HT1080 (cell line): Measurements from ENCODE around the gene TMEM154. TPM values are rescaled to one million over a fixed set of nuclear protein-coding genes. Genes with fewer than 3 reads are reported as not detected.
A peak's percentile ranks its signal among the peaks of the same experiment; 100 is the strongest.
"Not testable (repeated sequence)": the region's sequence is repeated elsewhere in the genome, so short reads cannot be mapped to it uniquely, and the experiment has no call there.

Source experiments
- DNase-seq: peaks from one replicate; pipeline ENCODE4 v3.0.0-alpha.2; 2015; ENCODE audit warnings: low read depth
- total RNA-seq: library from RNA; depleted of rRNA; stranded (reverse); fragments of >200 nt; shearing (Covaris generic); gene quantifications from 2 replicates; pipeline ENCODE4 v1.2.3, GENCODE V29; 2014

Gene TMEM154
- total RNA-seq, 1 experiment from 2014 or later, result 16.3 TPM

- DNase-seq, result no peak
Measured at GRCh38 chr4:152668338-152668964, 11.3 kb downstream of the TMEM154 start.

- DNase-seq, result no peak
Measured at GRCh38 chr4:152667781-152668180, 12.0 kb downstream of the TMEM154 start.

- no peak for DNase-seq
Measured at GRCh38 chr4:152666946-152667345, 12.9 kb downstream of the TMEM154 start.

GRCh38 chr4:152665691-152666395 is 14.0 kb downstream of the TMEM154 start:
- no peak for DNase-seq

- DNase-seq, result not testable (repeated sequence)
Measured at GRCh38 chr4:152664067-152664378, 15.8 kb downstream of the TMEM154 start.

- DNase-seq, result no peak
Measured at GRCh38 chr4:152663203-152664066, 16.4 kb downstream of the TMEM154 start.

- DNase-seq, result no peak
Measured at GRCh38 chr4:152661649-152662048, 18.1 kb downstream of the TMEM154 start.

- DNase-seq, result no peak
Measured at GRCh38 chr4:152660526-152660925, 19.3 kb downstream of the TMEM154 start.

- DNase-seq, result no peak
Measured at GRCh38 chr4:152659806-152660205, 20.0 kb downstream of the TMEM154 start.

- DNase-seq, result no peak
Measured at GRCh38 chr4:152657657-152658056, 22.1 kb downstream of the TMEM154 start.

GRCh38 chr4:152655272-152656129 is 24.3 kb downstream of the TMEM154 start:
- no peak for DNase-seq

GRCh38 chr4:152652102-152652501 is 27.7 kb downstream of the TMEM154 start:
- DNase-seq, result no peak

- no peak for DNase-seq
Measured at GRCh38 chr4:152651473-152652060, 28.2 kb downstream of the TMEM154 start.

- DNase-seq, result no peak
Measured at GRCh38 chr4:152646221-152646620, 33.6 kb downstream of the TMEM154 start.

- no peak for DNase-seq
Measured at GRCh38 chr4:152644130-152644529, 35.7 kb downstream of the TMEM154 start.

GRCh38 chr4:152643153-152644035 is 36.4 kb downstream of the TMEM154 start:
- DNase-seq, result no peak

- peak; percentile 38 for DNase-seq
Measured at GRCh38 chr4:152640058-152640921, 39.5 kb downstream of the TMEM154 start.

GRCh38 chr4:152635851-152636250 is 43.9 kb downstream of the TMEM154 start:
- no peak for DNase-seq
